DMS 273 (cell line): Measurements from ENCODE around the gene CTCF.

ENCODE experiments used
- DNase-seq: peaks from one replicate; lab custom pipeline; 2025; ENCODE audit not compliant: unreplicated experiment; lab: John Stamatoyannopoulos, UW

CTCF gene

DNA sequence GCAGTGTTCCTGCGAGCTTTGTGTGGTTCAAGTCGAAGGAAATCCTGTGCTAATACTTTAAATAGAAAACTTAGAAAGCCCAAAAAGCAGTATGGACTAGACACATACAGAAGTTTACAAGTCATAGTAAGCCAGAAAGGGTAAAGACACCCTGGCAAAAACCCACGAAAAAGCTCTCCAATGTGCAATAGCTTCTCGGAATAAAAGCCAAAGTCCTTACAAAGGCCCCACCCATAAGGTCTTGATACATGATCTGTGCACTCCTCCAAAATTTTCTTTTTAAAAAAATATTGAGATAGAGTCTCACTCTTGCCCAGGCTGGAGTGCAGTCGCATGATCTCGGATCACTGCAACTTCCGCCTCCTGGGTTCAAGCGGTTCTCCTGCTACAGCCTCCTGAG lies 114.6 kb downstream of the CTCF start:
- no peak for DNase-seq

DNA sequence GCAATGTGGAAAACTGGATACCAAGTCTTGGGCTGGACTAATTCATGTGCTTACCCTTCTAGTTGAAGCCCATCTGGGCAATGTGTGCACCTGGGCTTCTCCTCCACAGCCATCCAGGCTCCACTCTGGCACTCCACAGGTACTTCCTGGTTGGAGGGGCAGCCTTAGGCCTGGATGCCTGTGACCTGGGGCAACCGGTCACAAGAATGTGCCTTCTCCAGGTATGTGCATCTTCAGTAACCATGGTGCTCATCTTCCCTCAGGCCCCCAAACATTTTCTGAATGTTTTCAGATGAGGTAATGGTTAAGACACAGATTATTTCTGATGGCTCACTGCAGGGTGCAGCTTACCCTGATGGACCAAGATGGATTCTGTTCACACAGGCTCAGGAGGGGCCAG lies 115.4 kb downstream of the CTCF start:
- DNase-seq: no peak

DNA sequence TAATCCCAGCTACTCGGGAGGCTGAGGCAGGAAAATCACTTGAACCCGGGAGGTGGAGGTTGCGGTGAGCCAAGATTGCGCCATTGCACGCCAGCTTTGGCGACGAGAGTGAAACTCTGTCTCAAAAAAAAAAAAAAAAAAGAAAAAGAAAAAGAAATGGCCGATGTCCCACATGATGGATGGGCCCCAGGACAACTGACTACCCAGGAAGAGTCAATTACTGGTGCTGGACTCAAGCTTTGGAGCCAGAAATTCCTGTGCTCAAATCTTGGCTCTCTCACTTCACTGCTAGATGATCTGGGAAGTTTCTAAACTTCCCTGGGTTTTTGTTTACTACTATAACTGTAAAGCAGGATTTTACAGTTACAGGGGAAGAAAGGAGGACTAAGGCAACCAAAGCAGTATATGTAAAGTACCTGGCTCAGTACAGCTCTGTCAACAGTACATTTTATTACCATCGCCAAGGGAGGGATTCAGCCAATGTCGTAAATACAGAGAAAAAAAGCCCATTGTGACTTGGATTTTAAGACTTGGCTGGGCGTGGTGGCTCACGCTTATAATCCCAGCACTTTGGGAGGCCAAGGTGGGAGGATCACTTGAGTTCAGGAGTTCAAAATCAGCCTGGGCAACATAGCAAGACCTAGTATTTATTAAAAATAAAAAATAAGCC lies 116.2 kb downstream of the CTCF start:
- DNase-seq: no peak

DNA sequence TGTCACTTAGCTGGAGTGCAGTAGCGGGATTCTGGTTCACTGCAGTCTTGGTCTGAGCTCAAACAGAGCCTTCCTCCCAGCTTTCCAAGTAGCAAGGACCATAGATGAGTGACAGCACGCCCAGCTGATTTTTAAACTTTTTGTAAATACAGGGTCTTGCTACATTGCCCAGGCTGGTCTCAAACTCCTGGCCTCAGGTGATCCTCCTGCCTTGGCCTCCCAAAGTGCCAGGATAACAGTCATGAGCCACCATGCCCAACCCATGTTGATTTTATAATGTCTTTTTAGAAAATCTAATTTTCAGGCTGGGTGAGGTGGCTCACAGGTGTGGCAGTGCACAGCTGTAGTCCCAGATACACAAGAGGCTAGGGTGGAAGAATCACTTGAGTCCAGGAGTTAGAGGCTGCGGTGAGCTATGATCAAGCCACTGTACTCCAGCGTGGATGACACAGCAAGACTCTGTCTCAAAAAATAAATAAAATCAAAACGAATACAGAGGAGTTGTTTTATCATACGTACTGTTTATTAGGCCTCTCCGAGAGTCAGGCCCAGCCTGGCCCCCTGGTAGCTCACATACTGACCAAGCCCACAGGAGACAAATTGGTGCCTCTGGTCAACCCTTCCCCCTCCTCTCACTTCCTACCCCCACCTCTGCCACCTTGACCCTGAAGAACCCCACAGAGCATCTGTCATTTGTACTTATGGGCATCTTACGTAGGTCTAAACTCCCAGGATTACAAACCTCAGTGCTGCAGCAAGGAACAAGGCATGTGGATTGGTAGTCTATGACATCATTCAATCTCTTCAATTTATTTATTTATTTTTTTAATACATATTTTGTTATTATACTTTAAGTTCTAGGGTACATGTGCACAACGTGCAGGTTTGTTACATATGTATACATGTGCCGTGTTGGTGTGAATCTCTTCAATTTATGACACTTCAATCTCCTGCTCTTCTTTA lies 117.9 kb downstream of the CTCF start:
- DNase-seq: no peak

DNA sequence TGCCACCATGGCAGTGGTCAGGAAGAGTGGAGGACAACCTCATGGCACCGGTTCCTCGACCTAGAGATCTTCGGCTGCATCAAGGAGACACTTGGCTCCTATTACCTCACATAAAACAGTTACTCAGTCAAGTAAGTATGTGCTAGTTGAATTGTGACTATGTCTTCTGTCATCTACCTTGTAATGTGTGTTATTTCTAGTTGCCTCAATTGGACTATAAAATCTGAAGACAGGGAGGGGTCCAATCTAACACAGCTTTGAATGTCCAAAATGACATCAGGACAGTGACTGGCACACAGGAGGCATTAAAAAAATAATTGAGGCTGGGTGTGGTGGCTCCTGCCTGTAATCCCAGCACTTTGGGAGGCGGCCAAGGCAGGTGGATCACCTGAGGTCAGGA lies 121.4 kb downstream of the CTCF start:
- DNase-seq: no peak

DNA sequence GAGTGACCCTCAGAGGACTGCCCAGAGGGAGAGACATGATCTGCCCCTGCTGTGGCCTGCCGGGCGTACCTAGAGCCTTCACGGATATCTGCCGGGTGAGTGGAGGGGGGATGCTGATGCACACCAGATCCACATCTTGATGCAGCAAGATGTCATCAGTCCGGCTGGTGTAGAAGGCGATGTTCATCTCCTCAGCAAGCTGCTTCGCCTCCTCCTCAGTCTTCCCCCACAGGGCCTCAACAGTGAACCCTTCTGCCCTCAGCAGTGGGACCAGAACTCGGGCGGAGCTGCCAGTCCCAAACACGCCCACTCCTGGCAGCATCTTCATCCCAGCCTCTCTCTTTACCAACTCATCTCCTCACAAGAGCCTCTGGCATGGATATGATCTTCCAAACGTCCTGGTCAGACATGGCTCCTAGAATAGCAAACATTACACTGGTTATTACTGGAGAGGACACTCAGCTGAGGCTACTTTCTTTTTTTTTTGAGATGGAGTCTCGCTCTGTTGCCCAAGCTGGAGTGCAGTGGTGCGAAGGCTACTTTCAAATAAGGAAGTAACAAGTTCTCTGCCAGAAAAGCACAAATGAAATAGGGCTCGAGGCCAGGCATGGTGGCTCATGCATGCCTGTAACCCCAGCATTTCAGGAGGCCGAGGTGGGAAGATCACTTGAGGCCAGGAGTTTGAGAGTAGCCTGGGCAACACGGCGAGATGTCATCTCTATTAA lies 123.2 kb downstream of the CTCF start:
- DNase-seq: no peak
